ENCODE results near the gene RASAL3. TPM values are rescaled to one million over a fixed set of nuclear protein-coding genes. Genes with fewer than 3 reads are reported as not detected.
A peak's percentile ranks its signal among the peaks of the same experiment; 100 is the strongest.

The RASAL3 gene
- total and polyA plus RNA-seq, 12 donors = 1.1 to 20.5 (median 5.4) TPM

- no peak for TF ChIP-seq POLR2A (IDR thresholded peaks at IDR 0.05)
- no peak for TF ChIP-seq CTCF (IDR thresholded peaks at IDR 0.05)
- 90 to 100% (median 93%) methylated on average over 3 of the region's 3 CpGs for WGBS, 4 donors
- intact Hi-C loops (cut with DNase I) = no loop called here
- Histone ChIP-seq H3K27ac (no peak overlapping the region), H3K9me3 (replicated peaks in 1 of 3) (no peaks in the 10 kb centered on the region), H3K36me3 (replicated peaks in 1 of 2) (no peaks in the 10 kb centered on the region), H3K27me3 (no peaks in the 10 kb centered on the region), H3K4me3 (no peak overlapping the region), H3K4me1 (replicated peaks in 1 of 2) (no peaks in the 10 kb centered on the region)
- no peak for DNase-seq
Measured at GRCh38 chr19:15441317-15441716, 23.0 kb downstream of the RASAL3 start.

- Histone ChIP-seq H3K27me3 (no peaks in the 10 kb centered on the region), H3K4me3 (no peak overlapping the region), H3K27ac (no peak overlapping the region), H3K4me1 (replicated peaks in 1 of 2) (no peaks in the 10 kb centered on the region), H3K36me3 (replicated peaks in 1 of 2) (no peaks in the 10 kb centered on the region), H3K9me3 (replicated peaks in 1 of 3) (no peaks in the 10 kb centered on the region)
- 92 to 95% (median 92%) methylated on average over 17 to 38 of the region's 38 CpGs for WGBS, 4 donors
- TF ChIP-seq CTCF (IDR thresholded peaks at IDR 0.05) (no peak), POLR2A (IDR thresholded peaks at IDR 0.05) (no peak)
- DNase-seq = peak in 1 of 7 donors; percentile 16
- intact Hi-C loops (cut with DNase I) = no loop called here
Measured at GRCh38 chr19:15439821-15440641, 24.3 kb downstream of the RASAL3 start.

GRCh38 chr19:15439078-15439799 is 25.1 kb downstream of the RASAL3 start:
- Histone ChIP-seq H3K4me1 (replicated peaks in 1 of 2) (no peaks in the 10 kb centered on the region), H3K4me3 (no peak overlapping the region), H3K9me3 (replicated peaks in 1 of 3) (no peaks in the 10 kb centered on the region), H3K36me3 (replicated peaks in 1 of 2) (no peaks in the 10 kb centered on the region), H3K27me3 (no peaks in the 10 kb centered on the region), H3K27ac (no peak overlapping the region)
- WGBS, 4 donors = 74 to 86% (median 85%) methylated on average over 9 to 25 of the region's 25 CpGs
- intact Hi-C loops (cut with DNase I) = no loop called here
- DNase-seq = peak in 1 of 7 donors; percentile 13
- TF ChIP-seq POLR2A (IDR thresholded peaks at IDR 0.05) = no peak

- no peak overlapping the region for H3K27ac ChIP-seq
- H3K27me3 ChIP-seq = no peaks in the 10 kb centered on the region
- no peak overlapping the region for H3K4me3 ChIP-seq
- H3K36me3 ChIP-seq (replicated peaks in 1 of 2) = no peaks in the 10 kb centered on the region
- TF ChIP-seq CTCF (IDR thresholded peaks at IDR 0.05) = no peak
- no peak for TF ChIP-seq POLR2A (IDR thresholded peaks at IDR 0.05)
- no peak for DNase-seq
- intact Hi-C loops (cut with DNase I) = no loop called here
- H3K9me3 ChIP-seq (replicated peaks in 1 of 3) = no peaks in the 10 kb centered on the region
- WGBS, 4 donors = 91 to 97% (median 94%) methylated on average over 18 to 27 of the region's 27 CpGs
- peaks cover under 1 to 2% of the 10 kb centered on the region in 2 donors for H3K4me1 ChIP-seq (replicated peaks in 1 of 2)
Measured at GRCh38 chr19:15438577-15438976, 25.8 kb downstream of the RASAL3 start.
